Fibroblast of upper back skin (primary cell): Measurements from ENCODE around the gene SZRD1.

Experiments
- DNase-seq: peaks from one replicate; pipeline ENCODE4 v3.0.0-alpha.2; 2013

SZRD1 gene

GRCh38 chr1:16397120-16397519, 30.1 kb downstream of the SZRD1 start:
- DNase-seq = no peak

DNA sequence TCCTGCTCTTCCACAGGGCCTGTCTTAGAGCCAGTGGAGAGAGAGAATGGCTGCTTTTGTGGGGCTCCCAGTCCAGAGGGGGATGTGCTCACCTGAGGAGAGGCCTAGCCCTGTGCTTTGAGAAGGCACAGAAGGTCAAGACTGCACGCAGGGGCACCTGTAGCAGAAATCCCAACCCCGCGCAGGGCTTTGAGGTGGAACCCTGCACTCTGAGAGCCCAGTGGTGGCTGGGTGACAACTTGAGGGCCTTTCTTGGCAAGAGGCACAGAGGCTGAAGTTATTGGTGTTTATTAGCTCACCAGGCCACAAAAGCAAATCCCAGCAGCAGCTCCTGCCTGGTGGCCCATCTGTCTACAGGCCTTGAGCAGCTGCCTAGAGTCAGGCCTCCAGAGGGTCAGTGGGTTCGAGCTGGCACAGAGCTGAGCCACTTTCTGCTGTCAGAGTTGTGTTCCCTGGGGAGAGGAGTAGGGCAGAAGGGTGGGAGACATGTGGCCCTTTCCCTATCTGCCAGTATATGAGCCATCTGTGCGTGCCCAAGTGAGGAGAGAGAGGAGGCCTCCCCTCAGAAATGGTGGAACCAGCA, 31.4 kb downstream of the SZRD1 start:
- no peak for DNase-seq

DNA sequence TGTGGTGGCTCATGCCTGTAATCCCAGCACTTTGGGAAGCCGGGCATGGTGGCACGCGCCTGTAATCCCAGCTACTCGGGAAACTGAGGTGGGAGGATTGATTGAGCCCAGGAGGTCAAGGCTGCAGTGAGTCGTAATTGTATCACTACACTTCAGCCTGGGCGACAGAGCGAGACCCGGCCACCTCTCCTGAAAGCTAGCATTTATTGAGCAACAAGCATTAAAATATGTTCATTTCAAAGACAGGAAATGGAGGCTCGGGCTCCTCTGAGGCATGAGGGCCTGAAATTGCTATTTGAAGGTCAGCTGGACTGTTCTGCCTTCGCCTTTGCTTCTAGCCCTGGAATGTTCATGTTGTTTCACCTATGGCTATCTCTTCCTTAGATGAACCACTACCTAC, 35.7 kb downstream of the SZRD1 start:
- DNase-seq = no peak

DNA sequence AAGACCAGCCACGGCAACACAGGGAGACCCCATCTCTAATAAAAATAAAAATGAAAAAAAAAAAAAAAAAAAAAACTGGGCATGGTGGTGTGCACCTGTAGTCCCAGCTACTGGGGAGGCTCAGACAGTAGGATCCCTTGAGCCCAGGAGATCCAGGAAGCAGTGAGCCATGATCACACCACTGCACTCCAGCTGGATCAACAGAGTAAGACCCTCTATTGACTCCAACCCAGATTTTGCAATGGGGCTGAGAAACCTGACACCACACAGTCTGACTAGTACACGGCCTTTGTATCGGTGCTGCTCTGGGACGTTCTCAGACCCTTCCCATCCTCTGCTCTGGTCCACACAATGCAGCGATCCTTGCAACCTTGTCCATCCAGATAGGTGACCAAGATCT, 38.4 kb downstream of the SZRD1 start:
- no peak for DNase-seq

DNA sequence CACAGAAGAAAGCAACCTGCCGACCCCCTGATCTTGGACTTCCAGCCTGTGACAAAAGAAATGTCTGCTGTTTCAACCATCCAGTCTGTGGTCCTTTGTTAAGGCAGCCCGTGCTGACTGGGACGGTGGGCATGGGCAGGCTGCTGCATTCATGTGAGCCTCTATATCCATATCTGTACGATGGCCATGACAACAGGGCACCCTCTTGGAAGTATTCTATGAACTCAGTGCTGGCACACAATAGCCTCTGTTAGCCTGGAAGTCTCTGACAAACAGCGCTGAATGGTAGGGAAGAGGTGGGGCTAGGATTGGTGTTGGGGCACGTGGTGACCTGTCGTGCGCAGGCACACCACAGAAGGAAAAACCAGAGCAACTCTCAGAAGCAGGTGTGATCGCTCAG, 39.8 kb downstream of the SZRD1 start:
- no peak for DNase-seq

DNA sequence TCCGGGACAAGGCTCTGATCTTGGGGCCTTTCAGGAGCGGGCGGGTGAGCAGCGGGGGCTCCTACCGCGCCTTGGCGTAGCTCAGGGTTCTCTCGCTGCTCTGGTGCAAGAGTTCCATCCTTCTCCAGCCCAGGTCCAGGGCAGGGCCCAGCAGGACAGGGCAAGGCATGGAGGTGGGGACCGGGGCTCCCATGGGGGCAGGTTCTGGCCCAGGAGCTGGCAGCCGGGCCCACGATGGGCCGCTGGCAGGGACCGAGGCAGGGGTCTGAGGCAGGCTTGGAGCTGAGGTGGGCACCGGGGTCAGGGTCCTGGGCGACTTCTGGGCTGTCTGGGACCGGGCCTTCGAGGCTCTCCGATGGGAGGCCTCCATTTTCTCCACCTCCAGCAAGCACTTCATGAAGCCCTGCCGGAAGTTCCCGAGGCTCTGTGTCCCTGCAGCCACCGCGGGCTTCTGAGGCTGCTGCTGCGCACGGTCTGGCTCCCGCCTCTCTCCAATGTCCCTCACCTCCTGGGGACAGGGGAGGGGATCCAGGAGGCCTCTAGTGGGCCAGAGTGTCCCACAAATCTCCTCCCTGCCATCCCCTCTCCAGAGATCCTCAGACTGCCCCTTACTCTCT, 42.6 kb downstream of the SZRD1 start:
- no peak for DNase-seq

GRCh38 chr1:16410803-16411202, 43.8 kb downstream of the SZRD1 start:
- no peak for DNase-seq

- DNase-seq = no peak
Measured at GRCh38 chr1:16413191-16413590, 46.1 kb downstream of the SZRD1 start.

DNA sequence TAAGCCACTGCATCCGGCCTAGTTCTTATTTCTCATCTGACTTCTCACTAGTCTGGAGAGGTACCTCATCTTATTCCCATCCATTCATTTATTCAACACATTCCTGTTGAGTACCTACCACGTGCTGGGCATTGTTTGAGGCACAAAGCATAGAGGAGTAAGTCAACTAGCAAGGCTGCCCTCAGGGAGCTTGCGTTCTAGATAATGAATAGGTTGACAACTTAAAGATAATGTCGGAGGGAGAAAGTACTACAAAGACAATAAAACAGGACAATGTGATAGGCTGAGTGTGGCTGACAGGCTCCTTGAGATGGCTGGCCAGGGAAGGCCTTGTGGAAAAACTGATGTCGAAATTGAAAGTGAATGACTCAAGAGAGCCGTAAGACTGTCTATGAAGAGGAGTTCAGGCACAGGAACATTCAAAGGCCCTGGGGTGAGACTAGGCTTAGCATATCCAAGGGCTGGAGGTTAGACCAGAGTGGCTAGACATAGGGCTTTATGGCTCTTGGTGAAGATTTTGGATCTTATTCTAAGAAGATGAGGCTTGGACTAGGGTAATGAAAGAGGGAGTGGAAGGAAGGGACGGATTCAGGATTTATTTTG, 51.9 kb downstream of the SZRD1 start:
- DNase-seq = no peak

GRCh38 chr1:16420424-16421118, 53.5 kb downstream of the SZRD1 start:
- DNase-seq = no peak

DNA sequence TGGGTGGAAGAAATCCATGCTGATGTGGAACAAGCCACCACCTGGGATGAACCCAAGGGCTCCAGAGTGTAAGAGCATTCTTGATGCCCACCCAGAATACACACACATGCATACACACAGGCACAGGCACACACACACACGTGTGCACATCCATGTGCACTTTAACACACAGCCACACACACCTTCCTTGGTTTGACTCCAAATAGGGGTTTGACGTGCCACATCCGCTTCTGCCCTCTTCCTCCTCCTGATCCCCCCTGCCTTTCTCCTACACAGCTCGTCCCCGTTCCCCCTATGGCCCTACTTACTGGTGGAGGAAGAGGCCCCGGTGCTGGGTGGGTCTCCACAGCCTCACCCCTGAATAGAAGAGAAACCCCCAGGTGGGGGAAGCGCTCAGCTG, 54.2 kb downstream of the SZRD1 start:
- DNase-seq = no peak

GRCh38 chr1:16422041-16422440, 55.0 kb downstream of the SZRD1 start:
- DNase-seq = no peak

- DNase-seq = no peak
Measured at GRCh38 chr1:16425125-16426025, 58.3 kb downstream of the SZRD1 start.

- no peak for DNase-seq
Measured at GRCh38 chr1:16430606-16431005, 63.6 kb downstream of the SZRD1 start.

DNA sequence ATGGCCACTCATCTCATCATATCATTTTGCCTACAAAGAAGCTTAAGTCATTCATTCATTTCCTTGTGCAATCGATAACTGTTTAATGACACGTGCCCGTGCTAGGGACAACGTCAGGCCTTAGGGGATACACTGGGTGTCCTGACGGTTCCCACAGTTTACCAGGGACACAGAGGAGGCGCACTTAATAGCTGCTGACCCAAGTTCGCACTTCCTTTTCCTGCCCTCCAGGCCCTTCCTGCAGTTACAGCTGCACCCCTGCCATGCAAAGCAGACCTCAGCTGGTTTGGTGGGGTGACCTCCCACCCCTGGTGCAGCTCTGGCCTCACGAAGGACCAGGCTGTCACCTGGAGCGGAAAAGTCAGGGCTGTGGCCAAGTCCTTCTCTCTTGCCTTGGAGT, 66.0 kb downstream of the SZRD1 start:
- no peak for DNase-seq

DNA sequence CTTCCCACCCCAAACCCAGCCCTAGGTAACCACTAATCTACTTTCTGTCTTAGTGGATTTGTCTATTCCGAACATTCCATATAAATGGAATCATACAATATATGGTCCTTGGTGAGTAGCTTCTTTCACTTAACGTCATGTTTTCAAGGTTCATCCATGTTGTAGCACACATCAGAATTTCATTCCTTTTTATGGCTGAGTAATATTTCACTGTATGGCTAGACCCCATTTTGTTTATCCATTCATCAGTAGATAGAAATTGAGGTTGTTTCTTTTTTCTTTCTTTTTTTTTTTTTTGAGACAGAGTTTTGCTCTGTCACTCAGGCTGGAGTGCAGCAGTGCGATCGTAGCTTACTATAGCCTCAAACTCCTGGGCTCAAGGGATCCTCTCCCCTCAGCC, 67.0 kb downstream of the SZRD1 start:
- no peak for DNase-seq

DNA sequence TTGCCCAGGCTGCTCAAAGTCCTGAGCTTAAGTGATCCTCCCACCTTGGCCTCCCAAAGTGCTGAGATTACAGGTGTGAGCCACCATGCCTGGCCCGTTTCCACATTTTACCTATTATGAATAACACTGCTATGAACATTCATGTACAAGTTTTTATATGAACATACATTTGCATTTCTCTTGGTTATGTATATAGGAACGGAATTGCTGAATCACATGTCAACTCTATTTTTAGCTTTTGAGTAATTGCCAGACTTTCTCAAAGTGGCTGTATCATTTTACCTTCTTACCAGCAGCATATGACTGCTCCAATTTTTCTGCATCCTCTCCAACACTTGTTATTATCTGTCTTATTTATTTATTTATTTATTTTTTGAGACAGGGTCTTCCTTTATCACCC, 67.5 kb downstream of the SZRD1 start:
- DNase-seq = peak; percentile 51

DNA sequence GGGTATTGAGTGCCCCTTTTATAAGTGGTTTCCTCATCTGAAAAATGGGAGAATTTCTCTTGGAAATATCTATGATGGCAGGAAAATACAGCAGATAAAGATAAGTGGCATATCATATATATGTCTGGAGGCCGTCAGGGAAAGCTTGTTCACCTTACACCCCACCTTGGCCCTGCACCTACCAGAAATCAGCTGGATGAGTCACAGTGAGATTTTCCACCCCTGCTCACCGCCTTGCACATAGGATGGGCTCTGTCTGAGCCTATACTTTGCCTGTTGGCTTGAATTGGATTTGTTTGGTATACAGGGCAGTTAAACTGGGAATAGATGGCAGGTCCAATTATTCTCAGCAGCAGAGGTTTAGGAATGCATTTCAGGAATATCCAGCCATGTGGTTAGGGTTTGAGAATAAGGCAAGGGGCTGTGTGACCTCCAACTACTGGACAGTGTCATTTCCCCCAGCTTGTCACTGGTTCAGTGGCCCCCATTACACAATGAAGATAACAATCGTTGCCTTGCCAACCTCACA, 70.0 kb downstream of the SZRD1 start, which contains the start of gene SPATA21:
Gene SPATA21 (minus strand): TSS at position 479 of the 529 bp plus-strand sequence. CDS start 6,053 bp downstream, outside the sequence.
- DNase-seq = no peak

- DNase-seq = no peak
Measured at GRCh38 chr1:16438516-16438915, 71.5 kb downstream of the SZRD1 start.

DNA sequence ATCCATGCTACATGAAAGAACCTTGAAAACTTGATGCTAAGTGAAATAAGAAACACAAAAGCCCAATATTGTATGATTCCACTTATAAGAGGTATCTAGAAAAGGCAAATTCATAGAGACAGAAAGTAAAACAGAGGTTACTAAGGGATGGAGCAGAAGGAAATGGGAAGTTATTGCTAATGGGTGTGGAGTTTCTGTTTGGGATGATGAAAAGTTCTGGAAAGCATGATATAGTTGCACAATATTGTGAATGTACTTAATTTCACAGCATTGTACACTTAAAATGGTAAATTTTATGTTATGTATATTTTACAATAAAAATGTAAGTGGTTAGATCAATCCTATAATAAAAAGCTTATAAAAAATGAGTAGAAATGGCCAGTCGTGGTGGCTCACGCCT, 71.9 kb downstream of the SZRD1 start:
- no peak for DNase-seq

GRCh38 chr1:16440131-16440469, 73.1 kb downstream of the SZRD1 start:
- DNase-seq = no peak

- peak; percentile 90 for DNase-seq
Measured at GRCh38 chr1:16440470-16441281, 73.6 kb downstream of the SZRD1 start, which contains the start of gene NECAP2. Gene NECAP2, plus strand, starts transcription at chr1:16440724. Its CDS starts 38 bp downstream, at chr1:16440762.
